Skeletal muscle satellite cell (primary cell): ENCODE data around the gene SF3A1.

ENCODE experiments used
- H3K27me3 ChIP-seq: 2 replicates; pipeline ENCODE4 v1.7.0; 2013; ENCODE audit warnings: low read length; ENCODE audit not compliant: control insufficient read depth, insufficient read depth
- H3K36me3 ChIP-seq: 2 replicates; pipeline ENCODE4 v1.7.0; 2013; ENCODE audit warnings: mild to moderate bottlenecking, control low read depth, low read length; ENCODE audit not compliant: insufficient read depth
- H3K4me1 ChIP-seq: 2 replicates; pipeline ENCODE4 v1.7.0; 2013; ENCODE audit warnings: low read length; ENCODE audit not compliant: control insufficient read depth, insufficient read depth
- H3K4me2 ChIP-seq: 2 replicates; pipeline ENCODE4 v1.7.0; 2013; ENCODE audit warnings: mild to moderate bottlenecking, low read length
- H3K4me3 ChIP-seq: 2 replicates; pipeline ENCODE4 v1.7.0; 2013; ENCODE audit warnings: low read length
- H3K9ac ChIP-seq: 2 replicates; pipeline ENCODE4 v1.7.0; 2013; ENCODE audit warnings: mild to moderate bottlenecking, low read depth, low read length, moderate library complexity
- H3K9me3 ChIP-seq: replicated peaks from 2 replicates; pipeline ENCODE4 v1.7.0; 2013; ENCODE audit warnings: mild to moderate bottlenecking, control low read depth, low read length

Gene SF3A1

GRCh38 chr22:30382340-30382739 is 25.6 kb upstream of the SF3A1 start:
- Histone ChIP-seq H3K4me1 (peaks cover 10% of the 10 kb centered on the region), H3K4me2 (no peak overlapping the region), H3K27me3 (no peaks in the 10 kb centered on the region), H3K9me3 (no peaks in the 10 kb centered on the region), H3K9ac (no peak overlapping the region), H3K4me3 (no peak overlapping the region), H3K36me3 (peaks cover 41% of the 10 kb centered on the region)

- H3K4me2 ChIP-seq = no peak overlapping the region
- no peaks in the 10 kb centered on the region for H3K9me3 ChIP-seq
- H3K27me3 ChIP-seq = no peaks in the 10 kb centered on the region
- H3K4me1 ChIP-seq = peaks cover 5% of the 10 kb centered on the region
- no peak overlapping the region for H3K4me3 ChIP-seq
- H3K9ac ChIP-seq = no peak overlapping the region
- H3K36me3 ChIP-seq = peaks cover 49% of the 10 kb centered on the region
Observed at GRCh38 chr22:30381264-30381663, 24.6 kb upstream of the SF3A1 start.

DNA sequence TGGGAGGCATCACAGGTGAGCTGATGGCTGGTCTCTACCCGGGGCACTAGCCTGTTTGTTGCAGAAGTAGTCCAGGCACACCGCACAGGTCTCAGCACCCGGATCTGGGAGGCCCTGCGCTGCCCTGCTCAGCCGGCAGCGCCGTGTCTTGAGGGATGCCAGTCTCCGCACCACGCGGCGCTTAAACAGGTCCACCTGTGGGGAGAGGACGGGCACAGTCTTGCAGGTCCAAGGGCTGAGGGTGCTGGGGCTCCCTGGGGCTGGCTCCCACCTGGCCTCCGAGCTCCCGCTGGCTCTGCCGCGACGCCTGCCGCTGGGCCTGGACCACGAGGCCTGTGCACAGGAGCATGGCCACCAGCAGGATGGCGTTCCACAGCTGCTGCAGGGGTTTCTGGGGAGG is 23.3 kb upstream of the SF3A1 start:
- no peaks in the 10 kb centered on the region for H3K27me3 ChIP-seq
- no peaks in the 10 kb centered on the region for H3K9me3 ChIP-seq
- H3K4me2 ChIP-seq = no peak overlapping the region
- no peak overlapping the region for H3K4me3 ChIP-seq
- peaks cover 49% of the 10 kb centered on the region for H3K36me3 ChIP-seq
- no peak overlapping the region for H3K9ac ChIP-seq
- no peaks in the 10 kb centered on the region for H3K4me1 ChIP-seq

GRCh38 chr22:30375312-30375849 is 18.7 kb upstream of the SF3A1 start:
- Histone ChIP-seq H3K27me3 (no peaks in the 10 kb centered on the region), H3K9me3 (no peaks in the 10 kb centered on the region), H3K36me3 (peaks cover 31% of the 10 kb centered on the region), H3K4me3 (no peak overlapping the region), H3K9ac (no peak overlapping the region), H3K4me1 (no peaks in the 10 kb centered on the region), H3K4me2 (no peak overlapping the region)

DNA sequence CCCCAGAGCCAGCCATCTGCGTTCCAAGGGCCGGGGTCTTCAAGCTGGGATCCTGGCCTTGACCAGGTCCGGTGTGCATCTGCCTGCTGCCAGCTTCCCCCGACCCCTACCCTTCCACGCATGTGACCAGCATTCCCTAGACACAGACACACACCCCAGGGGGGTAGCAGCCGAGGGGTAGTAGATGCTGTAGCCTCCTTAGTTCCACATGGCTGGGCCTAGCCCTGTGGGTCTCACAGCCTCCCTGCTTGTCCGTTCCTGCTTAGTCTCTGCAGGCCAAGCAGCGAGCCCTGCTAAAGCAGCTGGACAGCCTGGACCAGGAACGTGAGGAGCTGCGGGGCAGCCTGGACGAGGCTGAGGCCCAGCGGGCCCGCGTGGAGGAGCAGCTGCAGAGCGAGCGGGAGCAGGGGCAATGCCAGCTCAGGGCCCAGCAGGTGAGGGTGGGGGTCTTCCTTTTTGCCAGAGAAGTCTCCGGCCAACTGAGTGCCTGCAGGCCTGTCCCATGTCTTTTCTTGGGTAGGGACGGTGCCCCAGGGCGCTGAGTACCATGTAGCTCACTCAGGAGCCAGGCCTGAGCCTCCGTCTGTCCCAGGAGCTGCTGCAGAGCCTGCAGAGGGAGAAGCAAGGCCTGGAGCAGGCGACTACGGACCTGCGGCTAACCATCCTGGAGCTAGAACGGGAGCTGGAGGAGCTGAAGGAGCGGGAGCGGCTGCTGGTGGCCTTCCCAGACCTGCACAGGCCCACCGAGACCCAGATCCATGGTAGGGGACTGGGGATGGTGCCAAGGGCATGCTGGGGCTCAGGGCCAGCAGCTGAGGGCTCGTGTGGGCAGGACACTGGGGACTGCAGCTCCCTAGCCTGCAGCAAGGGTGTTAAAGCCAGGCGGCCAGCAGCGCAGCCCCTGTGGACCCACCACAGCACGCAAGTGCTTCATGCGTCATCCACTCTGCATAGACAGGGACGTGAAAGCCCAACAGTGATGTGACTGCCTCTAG is 16.9 kb upstream of the SF3A1 start:
- Histone ChIP-seq H3K27me3 (no peaks in the 10 kb centered on the region), H3K4me2 (no peak overlapping the region), H3K9ac (no peak overlapping the region), H3K4me1 (no peaks in the 10 kb centered on the region), H3K9me3 (no peaks in the 10 kb centered on the region), H3K36me3 (peaks cover 15% of the 10 kb centered on the region), H3K4me3 (no peak overlapping the region)

DNA sequence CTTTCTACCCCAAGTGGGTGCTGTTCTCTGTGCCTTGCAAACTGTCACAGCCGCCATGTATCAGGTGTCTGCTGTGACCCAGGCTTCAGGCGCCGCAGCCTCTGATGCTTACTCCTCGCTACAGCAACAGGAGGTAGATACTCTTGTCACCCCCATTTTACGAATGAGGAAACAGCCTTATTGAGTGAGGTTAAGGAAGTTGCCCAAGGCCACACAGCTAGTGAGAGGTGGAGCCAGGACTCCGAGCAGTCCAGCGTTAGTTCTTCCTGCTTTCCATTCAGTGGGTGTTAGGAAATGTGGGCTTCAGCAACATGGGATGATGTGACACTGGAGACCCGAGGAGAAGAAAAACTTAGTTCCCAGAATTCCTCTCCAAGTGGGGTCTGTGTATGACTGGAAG is 16.2 kb upstream of the SF3A1 start:
- Histone ChIP-seq H3K4me3 (no peak overlapping the region), H3K9ac (no peak overlapping the region)

GRCh38 chr22:30371981-30372380 is 15.3 kb upstream of the SF3A1 start:
- H3K9me3 ChIP-seq = no peaks in the 10 kb centered on the region
- no peak overlapping the region for H3K4me2 ChIP-seq
- no peak overlapping the region for H3K9ac ChIP-seq
- no peaks in the 10 kb centered on the region for H3K4me1 ChIP-seq
- H3K4me3 ChIP-seq = no peak overlapping the region
- H3K27me3 ChIP-seq = no peaks in the 10 kb centered on the region
- H3K36me3 ChIP-seq = peaks cover 4% of the 10 kb centered on the region

More for the DNA sequence above, 16.2 kb upstream of the SF3A1 start:
- H3K9me3 ChIP-seq = no peaks in the 10 kb centered on the region
- no peak overlapping the region for H3K4me2 ChIP-seq
- no peaks in the 10 kb centered on the region for H3K27me3 ChIP-seq
- H3K36me3 ChIP-seq = peaks cover 14% of the 10 kb centered on the region
- no peaks in the 10 kb centered on the region for H3K4me1 ChIP-seq

GRCh38 chr22:30371321-30371720 is 14.6 kb upstream of the SF3A1 start:
- Histone ChIP-seq H3K4me2 (no peak overlapping the region), H3K9ac (no peak overlapping the region), H3K9me3 (no peaks in the 10 kb centered on the region), H3K27me3 (no peaks in the 10 kb centered on the region), H3K4me3 (no peak overlapping the region), H3K36me3 (no peaks in the 10 kb centered on the region), H3K4me1 (no peaks in the 10 kb centered on the region)

DNA sequence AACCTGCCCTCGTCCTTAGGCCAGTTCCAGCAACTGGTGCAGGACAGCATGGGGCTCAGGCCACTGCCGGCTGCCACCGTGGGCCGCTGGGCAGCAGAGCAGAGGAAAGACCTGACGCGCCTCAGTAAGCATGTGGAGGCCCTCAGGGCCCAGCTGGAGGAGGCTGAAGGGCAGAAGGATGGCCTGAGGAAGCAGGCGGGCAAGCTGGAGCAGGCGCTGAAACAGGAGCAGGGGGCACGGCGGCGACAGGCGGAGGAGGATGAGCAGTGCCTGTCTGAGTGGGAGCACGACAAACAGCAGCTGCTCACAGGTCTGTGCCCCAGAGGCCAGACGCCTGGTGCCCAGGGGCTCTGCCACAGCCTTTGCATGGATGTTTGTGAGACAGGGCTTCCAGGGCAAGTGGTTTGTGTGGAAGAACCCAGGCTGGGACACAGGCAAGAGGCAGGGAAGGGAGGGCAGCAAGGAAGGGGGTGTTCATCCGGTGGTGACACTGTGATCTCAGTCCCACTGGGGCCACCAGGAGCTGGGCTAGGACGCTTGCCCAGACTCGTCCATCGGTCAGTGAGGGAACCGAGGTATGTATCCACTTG is 14.0 kb upstream of the SF3A1 start:
- no peaks in the 10 kb centered on the region for H3K4me1 ChIP-seq

GRCh38 chr22:30368420-30368819 is 11.7 kb upstream of the SF3A1 start:
- H3K27me3 ChIP-seq = no peaks in the 10 kb centered on the region
- no peaks in the 10 kb centered on the region for H3K9me3 ChIP-seq
- H3K36me3 ChIP-seq = no peaks in the 10 kb centered on the region
- no peak overlapping the region for H3K4me3 ChIP-seq
- no peaks in the 10 kb centered on the region for H3K4me1 ChIP-seq
- no peak overlapping the region for H3K9ac ChIP-seq
- no peak overlapping the region for H3K4me2 ChIP-seq

More for the DNA sequence above, 14.0 kb upstream of the SF3A1 start:
- H3K9me3 ChIP-seq = no peaks in the 10 kb centered on the region
- H3K9ac ChIP-seq = no peak overlapping the region
- no peaks in the 10 kb centered on the region for H3K36me3 ChIP-seq
- H3K27me3 ChIP-seq = no peaks in the 10 kb centered on the region
- no peak overlapping the region for H3K4me3 ChIP-seq
- no peak overlapping the region for H3K4me2 ChIP-seq

GRCh38 chr22:30365891-30366290 is 9.2 kb upstream of the SF3A1 start:
- H3K4me1 ChIP-seq = no peaks in the 10 kb centered on the region
- no peaks in the 10 kb centered on the region for H3K27me3 ChIP-seq
- no peak overlapping the region for H3K4me2 ChIP-seq
- no peaks in the 10 kb centered on the region for H3K9me3 ChIP-seq
- H3K36me3 ChIP-seq = no peaks in the 10 kb centered on the region
- no peak overlapping the region for H3K9ac ChIP-seq
- no peak overlapping the region for H3K4me3 ChIP-seq
